ENCODE results near the gene ORAI3.

Gene ORAI3

GRCh38 chr16:30949650-30950515 lies 1.0 kb downstream of the ORAI3 start:
- TF ChIP-seq GATA3 (IDR thresholded peaks at IDR 0.05; ENCODE audit: low read depth, low read length) (no peak), GATA2 (IDR thresholded peaks at IDR 0.05; ENCODE audit: low read depth, low read length) (peak; percentile 91)

GRCh38 chr16:30950516-30951065 lies 1.7 kb downstream of the ORAI3 start:
- TF ChIP-seq GATA2 (IDR thresholded peaks at IDR 0.05; ENCODE audit: low read depth, low read length) (no peak), GATA3 (IDR thresholded peaks at IDR 0.05; ENCODE audit: low read depth, low read length) (no peak)

GRCh38 chr16:30951193-30951592 lies 2.3 kb downstream of the ORAI3 start:
- no peak for TF ChIP-seq GATA3 (IDR thresholded peaks at IDR 0.05; ENCODE audit: low read depth, low read length)
- TF ChIP-seq GATA2 (IDR thresholded peaks at IDR 0.05; ENCODE audit: low read depth, low read length), result no peak

DNA sequence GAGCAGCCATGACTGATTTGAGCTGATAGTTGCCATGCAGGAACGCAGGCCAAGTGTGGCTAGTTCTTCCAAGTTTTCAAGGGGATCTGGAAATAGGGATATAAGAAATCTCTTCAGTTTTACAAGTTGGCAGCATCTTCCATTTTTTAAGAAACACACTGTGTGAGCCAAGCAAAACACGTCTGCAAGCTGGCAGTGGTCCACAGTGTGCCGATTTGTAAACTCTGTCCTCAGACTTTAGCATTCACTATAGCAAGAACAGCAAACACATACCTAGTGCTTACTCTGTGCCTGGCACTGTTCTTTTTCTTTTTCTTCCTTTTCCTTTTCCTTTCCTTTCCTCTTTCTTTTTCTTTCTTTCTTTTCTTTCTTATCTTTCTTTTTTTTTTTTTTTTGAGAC lies 2.9 kb downstream of the ORAI3 start:
- TF ChIP-seq GATA2 (IDR thresholded peaks at IDR 0.05; ENCODE audit: low read depth, low read length), result no peak
- TF ChIP-seq GATA3 (IDR thresholded peaks at IDR 0.05; ENCODE audit: low read depth, low read length), result no peak

DNA sequence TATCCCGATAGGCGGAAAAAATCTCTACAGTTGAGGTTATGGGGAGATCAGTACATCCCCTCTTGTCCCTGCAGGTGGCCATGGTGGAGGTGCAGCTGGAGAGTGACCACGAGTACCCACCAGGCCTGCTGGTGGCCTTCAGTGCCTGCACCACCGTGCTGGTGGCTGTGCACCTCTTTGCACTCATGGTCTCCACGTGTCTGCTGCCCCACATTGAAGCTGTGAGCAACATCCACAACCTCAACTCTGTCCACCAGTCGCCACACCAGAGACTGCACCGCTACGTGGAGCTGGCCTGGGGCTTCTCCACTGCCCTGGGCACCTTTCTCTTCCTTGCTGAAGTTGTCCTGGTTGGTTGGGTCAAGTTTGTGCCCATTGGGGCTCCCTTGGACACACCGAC lies 4.2 kb downstream of the ORAI3 start:
- no peak for TF ChIP-seq GATA2 (IDR thresholded peaks at IDR 0.05; ENCODE audit: low read depth, low read length)
- no peak for TF ChIP-seq GATA3 (IDR thresholded peaks at IDR 0.05; ENCODE audit: low read depth, low read length)

DNA sequence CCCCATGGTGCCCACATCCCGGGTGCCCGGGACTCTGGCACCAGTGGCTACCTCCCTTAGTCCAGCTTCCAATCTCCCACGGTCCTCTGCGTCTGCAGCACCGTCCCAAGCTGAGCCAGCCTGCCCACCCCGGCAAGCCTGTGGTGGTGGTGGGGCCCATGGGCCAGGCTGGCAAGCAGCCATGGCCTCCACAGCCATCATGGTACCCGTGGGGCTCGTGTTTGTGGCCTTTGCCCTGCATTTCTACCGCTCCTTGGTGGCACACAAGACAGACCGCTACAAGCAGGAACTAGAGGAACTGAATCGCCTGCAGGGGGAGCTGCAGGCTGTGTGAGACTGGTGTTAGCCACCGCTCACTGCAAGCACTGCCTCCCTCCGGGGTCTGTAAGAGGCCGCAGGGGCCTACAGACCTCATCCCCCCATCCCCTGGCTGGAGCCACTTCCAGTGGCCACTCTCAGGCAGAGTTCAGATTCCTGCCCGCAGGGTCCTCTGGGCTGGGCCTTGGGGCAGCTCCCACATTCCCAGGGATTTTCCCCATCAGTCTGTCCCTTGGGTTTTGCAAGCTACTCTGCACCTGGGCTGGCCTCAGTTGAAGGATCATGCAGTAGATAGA lies 4.8 kb downstream of the ORAI3 start:
- TF ChIP-seq GATA2 (IDR thresholded peaks at IDR 0.05; ENCODE audit: low read depth, low read length) (no peak), GATA3 (IDR thresholded peaks at IDR 0.05; ENCODE audit: low read depth, low read length) (no peak)

GRCh38 chr16:30954993-30955392 lies 6.1 kb downstream of the ORAI3 start:
- no peak for TF ChIP-seq GATA3 (IDR thresholded peaks at IDR 0.05; ENCODE audit: low read depth, low read length)
- no peak for TF ChIP-seq GATA2 (IDR thresholded peaks at IDR 0.05; ENCODE audit: low read depth, low read length)

DNA sequence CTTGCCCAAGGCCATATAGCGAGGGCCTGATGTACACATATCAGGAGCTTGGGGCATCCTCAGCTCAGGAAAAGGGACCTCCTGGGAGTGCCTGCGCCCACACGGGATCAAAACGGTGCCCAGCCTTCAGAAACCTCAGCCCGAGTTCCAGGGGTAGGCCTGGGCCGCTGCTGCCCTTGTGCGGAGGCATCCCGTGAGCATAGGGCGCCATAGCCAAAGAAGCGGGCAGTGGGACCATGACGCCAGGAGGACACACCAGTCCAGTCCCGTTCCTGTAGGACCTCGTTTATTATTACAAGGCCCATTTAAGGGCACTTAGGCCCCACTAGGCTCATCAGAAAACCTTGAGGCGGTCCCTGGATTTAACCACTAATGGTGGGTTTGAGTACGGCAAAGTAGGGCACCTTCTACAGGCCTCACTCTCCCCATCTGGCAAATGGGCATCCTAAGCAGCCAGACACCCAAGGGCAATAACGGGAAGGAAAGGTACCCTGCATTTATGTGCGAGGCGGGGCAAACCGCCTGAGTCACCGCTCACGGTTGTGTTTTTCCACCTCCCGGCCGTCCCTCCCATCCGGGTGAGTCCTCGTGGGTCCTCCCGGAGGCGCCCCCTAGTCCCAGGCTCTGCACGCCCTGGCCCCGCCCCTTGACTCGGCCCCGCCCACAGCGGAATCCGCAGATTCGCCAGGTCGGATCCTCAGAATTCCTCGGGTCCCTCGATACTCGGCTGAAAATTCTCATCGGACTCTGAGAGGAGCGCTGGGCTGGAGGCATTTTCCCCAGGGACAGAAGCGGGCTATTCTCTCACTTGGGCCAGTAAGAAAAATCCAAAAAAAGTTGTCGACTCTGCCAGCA lies 8.0 kb downstream of the ORAI3 start:
- TF ChIP-seq GATA2 (IDR thresholded peaks at IDR 0.05; ENCODE audit: low read depth, low read length) (no peak), GATA3 (IDR thresholded peaks at IDR 0.05; ENCODE audit: low read depth, low read length) (no peak)

- TF ChIP-seq GATA2 (IDR thresholded peaks at IDR 0.05; ENCODE audit: low read depth, low read length), result no peak
- no peak for TF ChIP-seq GATA3 (IDR thresholded peaks at IDR 0.05; ENCODE audit: low read depth, low read length)
These were observed 8.7 kb downstream of the ORAI3 start, which contains the start of gene SETD1A for GRCh38 chr16:30957456-30958174. Gene SETD1A, plus strand, starts transcription at chr16:30957754. Its CDS starts 978 bp downstream, at chr16:30958732.

GRCh38 chr16:30958175-30959079 lies 9.6 kb downstream of the ORAI3 start:
- TF ChIP-seq GATA3 (IDR thresholded peaks at IDR 0.05; ENCODE audit: low read depth, low read length), result no peak
- no peak for TF ChIP-seq GATA2 (IDR thresholded peaks at IDR 0.05; ENCODE audit: low read depth, low read length)

DNA sequence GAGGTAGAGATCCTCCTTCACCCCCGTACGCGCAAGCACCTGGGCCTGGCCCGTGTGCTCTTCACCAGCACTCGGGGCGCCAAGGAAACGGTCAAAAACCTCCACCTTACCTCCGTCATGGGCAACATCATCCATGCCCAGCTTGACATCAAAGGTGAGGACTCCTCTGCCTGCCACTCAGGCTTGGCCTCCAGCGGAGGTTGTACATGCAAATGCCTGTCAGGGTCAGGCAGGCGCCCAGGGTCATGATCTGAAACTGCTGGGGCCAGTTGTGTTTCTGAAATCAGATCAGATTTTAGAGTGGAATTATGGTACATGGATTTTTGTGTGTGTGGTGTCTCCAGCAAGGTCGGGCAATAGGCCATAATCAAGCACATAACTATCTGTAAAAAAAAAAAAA lies 12.5 kb downstream of the ORAI3 start:
- TF ChIP-seq GATA3 (IDR thresholded peaks at IDR 0.05; ENCODE audit: low read depth, low read length) (no peak), GATA2 (IDR thresholded peaks at IDR 0.05; ENCODE audit: low read depth, low read length) (no peak)

DNA sequence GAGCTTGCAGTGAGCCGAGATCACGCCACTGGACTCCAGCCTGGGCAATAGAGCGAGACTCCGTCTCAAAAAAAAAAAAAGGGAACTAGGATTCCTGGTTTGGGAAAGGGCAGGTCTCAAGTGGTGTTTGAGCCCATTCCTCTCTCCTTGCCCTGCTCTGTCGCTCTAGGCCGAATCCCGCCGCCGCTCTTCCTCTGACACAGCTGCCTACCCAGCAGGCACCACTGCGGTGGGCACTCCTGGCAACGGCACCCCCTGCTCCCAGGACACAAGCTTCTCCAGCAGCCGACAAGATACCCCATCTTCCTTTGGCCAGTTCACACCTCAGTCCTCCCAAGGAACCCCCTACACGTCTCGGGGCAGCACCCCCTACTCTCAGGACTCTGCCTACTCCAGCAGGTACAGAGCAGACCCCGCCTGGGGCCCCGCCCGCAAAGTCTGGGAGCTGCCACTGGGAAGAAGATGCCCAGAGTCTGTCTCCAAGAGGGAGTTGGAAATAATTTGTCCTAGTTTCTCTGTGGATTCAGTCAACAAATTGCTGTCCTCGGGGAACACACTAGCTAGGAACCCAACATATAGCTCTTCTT lies 15.2 kb downstream of the ORAI3 start:
- TF ChIP-seq GATA3 (IDR thresholded peaks at IDR 0.05; ENCODE audit: low read depth, low read length) (no peak), GATA2 (IDR thresholded peaks at IDR 0.05; ENCODE audit: low read depth, low read length) (no peak)

Measured in SH-SY5Y (cell line).